HG03060 (cell line): Measurements from ENCODE around the gene PCDHGA12.
A peak's percentile ranks its signal among the peaks of the same experiment; 100 is the strongest.

ENCODE experiments used
- ATAC-seq: cut with Tn5 transposase; IDR thresholded peaks from one replicate; pipeline ENCODE4 v1.9.1; 2021; ENCODE audit warnings: low read depth, moderate number of reproducible peaks; ENCODE audit not compliant: unreplicated experiment

PCDHGA12 gene

GRCh38 chr5:141437221-141437620 is 6.9 kb downstream of the PCDHGA12 start:
- ATAC-seq, result no peak

DNA sequence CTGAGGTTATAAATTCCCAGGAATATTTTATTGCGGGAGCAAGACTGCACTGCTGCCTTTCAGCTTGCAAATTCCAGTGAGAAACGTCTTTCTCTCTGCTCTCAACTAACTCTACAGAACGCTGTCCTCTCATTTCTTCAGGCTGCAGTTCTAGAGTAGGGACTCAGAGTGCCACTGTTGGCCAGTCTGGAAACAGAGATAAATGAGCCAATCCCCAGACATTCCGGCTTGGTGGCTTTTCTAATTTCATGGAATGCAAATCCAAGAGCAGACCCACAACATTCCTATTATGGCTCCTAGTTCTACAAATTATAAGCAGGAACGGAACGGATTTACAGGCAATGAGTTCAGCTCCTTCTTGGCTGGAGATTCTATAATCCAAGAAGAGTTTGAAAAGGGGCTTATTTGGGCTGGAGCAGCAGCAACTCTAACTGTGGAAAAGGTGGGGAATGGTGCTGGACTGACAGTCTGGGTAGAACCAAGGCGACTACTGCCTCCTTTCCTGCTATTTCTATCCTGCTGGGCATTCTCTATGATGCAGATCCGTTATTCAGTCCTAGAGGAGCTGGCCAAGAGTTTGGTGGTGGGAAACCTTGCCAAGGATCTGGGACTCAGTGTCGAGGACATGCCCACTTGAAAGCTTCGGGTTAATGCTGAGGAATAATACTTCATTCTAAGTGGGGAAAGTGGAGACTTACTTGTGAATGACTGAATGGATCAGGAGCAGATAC is 9.3 kb downstream of the PCDHGA12 start:
- ATAC-seq, result no peak

DNA sequence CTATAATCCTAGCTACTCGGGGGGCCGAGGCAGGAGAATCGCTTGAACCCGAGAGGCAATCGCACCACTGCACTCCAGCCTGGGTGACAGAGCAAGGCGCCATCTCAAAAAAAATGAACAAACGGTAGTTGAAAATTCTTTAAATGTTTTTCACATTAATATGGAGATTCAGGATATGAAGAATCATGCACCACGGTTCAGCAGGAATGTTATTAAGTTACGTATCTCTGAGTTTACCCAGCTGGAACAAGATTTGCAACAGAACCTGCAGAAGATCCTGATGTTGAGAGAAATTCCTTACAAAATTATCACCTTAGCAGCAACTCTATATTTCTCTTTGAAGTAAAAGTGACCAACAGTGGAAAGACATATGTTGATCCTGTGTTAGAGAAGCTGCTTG is 10.0 kb downstream of the PCDHGA12 start:
- ATAC-seq, result no peak

GRCh38 chr5:141441571-141442170 is 11.4 kb downstream of the PCDHGA12 start:
- ATAC-seq, result no peak

DNA sequence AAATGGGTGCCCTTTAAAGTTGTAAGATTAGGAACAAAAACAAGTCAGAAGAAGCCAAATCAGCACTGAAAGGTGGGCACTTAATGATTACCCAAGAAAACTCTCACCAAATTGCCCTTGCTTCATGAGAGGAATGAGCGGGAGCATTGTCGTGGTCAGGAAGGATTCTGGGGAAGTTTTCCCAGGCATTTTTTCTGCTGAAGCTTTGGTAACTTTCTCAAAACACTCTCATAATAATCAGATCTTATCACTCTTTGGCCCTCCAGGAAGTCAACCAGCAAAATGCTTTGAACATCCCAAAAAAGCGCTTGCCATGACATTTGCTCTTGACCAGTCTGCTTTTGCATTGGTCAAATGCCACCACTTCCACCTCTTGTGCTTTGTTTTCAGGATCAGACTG is 35.0 kb downstream of the PCDHGA12 start:
- no peak for ATAC-seq

- ATAC-seq, result peak; percentile 96
These were observed 45.4 kb downstream of the PCDHGA12 start, which contains the start of gene PCDHGC3 for GRCh38 chr5:141475625-141476131. Gene PCDHGC3, plus strand, starts transcription at chr5:141475966. Its CDS starts 151 bp downstream, at chr5:141476117.

- no peak for ATAC-seq
These were observed 46.0 kb downstream of the PCDHGA12 start for GRCh38 chr5:141476132-141476911.

DNA sequence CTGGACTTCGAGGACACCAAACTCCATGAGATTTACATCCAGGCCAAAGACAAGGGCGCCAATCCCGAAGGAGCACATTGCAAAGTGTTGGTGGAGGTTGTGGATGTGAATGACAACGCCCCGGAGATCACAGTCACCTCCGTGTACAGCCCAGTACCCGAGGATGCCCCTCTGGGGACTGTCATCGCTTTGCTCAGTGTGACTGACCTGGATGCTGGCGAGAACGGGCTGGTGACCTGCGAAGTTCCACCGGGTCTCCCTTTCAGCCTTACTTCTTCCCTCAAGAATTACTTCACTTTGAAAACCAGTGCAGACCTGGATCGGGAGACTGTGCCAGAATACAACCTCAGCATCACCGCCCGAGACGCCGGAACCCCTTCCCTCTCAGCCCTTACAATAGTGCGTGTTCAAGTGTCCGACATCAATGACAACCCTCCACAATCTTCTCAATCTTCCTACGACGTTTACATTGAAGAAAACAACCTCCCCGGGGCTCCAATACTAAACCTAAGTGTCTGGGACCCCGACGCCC is 46.8 kb downstream of the PCDHGA12 start:
- no peak for ATAC-seq

GRCh38 chr5:141477815-141478214 is 47.5 kb downstream of the PCDHGA12 start:
- no peak for ATAC-seq

DNA sequence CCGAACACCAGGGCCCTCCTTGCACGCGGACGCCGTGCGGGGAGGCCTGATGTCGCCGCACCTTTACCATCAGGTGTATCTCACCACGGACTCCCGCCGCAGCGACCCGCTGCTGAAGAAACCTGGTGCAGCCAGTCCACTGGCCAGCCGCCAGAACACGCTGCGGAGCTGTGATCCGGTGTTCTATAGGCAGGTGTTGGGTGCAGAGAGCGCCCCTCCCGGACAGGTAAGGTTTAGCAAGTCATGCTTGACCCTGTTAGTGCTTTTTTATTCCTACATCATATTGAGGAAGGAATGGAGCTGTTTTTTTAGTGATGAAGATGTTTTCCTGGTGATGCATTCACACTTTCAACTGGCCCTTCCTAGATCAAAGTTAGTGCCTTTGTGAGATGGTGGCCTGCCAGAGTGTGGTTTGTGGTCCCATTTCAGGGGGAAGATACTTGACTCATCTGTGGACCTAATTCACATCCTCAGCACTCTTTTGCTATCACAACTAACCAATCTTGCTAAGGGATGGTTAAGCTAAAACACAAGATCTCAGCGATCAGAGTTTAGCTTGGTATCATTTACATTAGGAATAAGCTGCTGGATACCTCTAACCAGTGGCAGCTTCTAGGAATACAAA is 48.1 kb downstream of the PCDHGA12 start:
- ATAC-seq, result no peak

- ATAC-seq, result no peak
These were observed 49.5 kb downstream of the PCDHGA12 start for GRCh38 chr5:141479776-141480175.
